Measurements from ENCODE around the gene FGA.

- TF ChIP-seq CTCF (IDR thresholded peaks at IDR 0.05 in 2 of 3, conservative IDR thresholded peaks at IDR 0.05 in 1 of 3; ENCODE audit: borderline replicate concordance in 1 of 3, insufficient read depth in 1 of 3, low read depth in 2 of 3, low read length in 2 of 3) (no peak), YY1 (IDR thresholded peaks at IDR 0.05; ENCODE audit: extremely low read depth, insufficient replicate concordance, low read depth, low read length) (no peak), MAX (IDR thresholded peaks at IDR 0.05) (no peak), EGR1 (IDR thresholded peaks at IDR 0.05; ENCODE audit: low read depth) (no peak), TCF7L2 (IDR thresholded peaks at IDR 0.05; ENCODE audit: borderline replicate concordance, extremely low read depth, insufficient read depth, insufficient read length) (no peak), ZNF274 (IDR thresholded peaks at IDR 0.05; ENCODE audit: low read depth, low read length) (no peak), CEBPB (IDR thresholded peaks at IDR 0.05; ENCODE audit: low read depth) (no peak)
These were observed 29.7 kb downstream of the FGA start for GRCh38 chr4:154560824-154561231.
